Parathyroid adenoma (tissue), 2 donors: ENCODE data around the gene RNF10.
A peak's percentile ranks its signal among the peaks of the same experiment; 100 is the strongest.

ENCODE experiments used
- H2AFZ ChIP-seq: fragments of 300-600 bp; sonication (generic); one replicate; pipeline ENCODE4 v1.7.0; 2017; ENCODE audit warnings: antibody characterized with exemption, mild to moderate bottlenecking
- H3K27ac ChIP-seq: fragments of 300-600 bp; sonication (generic); one replicate; pipeline ENCODE4 v1.7.0; 2017
- H3K27me3 ChIP-seq: fragments of 300-600 bp; sonication (generic); one replicate; pipeline ENCODE4 v1.7.0; 2017; ENCODE audit warnings: low read length; ENCODE audit not compliant: control insufficient read depth, insufficient read depth
- H3K36me3 ChIP-seq: fragments of 300-600 bp; sonication (generic); one replicate; pipeline ENCODE4 v1.7.0; 2017; ENCODE audit warnings: low read length; ENCODE audit not compliant: control insufficient read depth, insufficient read depth
- H3K4me1 ChIP-seq: fragments of 300-600 bp; sonication (generic); one replicate; pipeline ENCODE4 v1.7.0; 2017; ENCODE audit warnings: control low read depth
- H3K4me2 ChIP-seq: fragments of 300-600 bp; sonication (generic); one replicate; pipeline ENCODE4 v1.7.0; 2017; ENCODE audit warnings: low read length
- H3K4me3 ChIP-seq: fragments of 300-600 bp; sonication (generic); one replicate; pipeline ENCODE4 v1.7.0; 2017; ENCODE audit warnings: low read depth, low read length
- H3K79me2 ChIP-seq: fragments of 300-600 bp; sonication (generic); one replicate; pipeline ENCODE4 v1.7.0; 2017; ENCODE audit warnings: control low read depth
- H3K9ac ChIP-seq: fragments of 300-600 bp; sonication (generic); one replicate; pipeline ENCODE4 v1.7.0; 2017; ENCODE audit warnings: mild to moderate bottlenecking
- H3K9me3 ChIP-seq: fragments of 300-600 bp; sonication (generic); one replicate; pipeline ENCODE4 v1.7.0; 2017; ENCODE audit warnings: low read length; ENCODE audit not compliant: control insufficient read depth
- CTCF ChIP-seq: fragments of 300-600 bp; sonication (generic); IDR thresholded peaks from one replicate; pipeline ENCODE4 v1.7.0; 2017; ENCODE audit warnings: antibody characterized with exemption, mild to moderate bottlenecking
- donor health status: primary hyperparathyroidism.

Gene RNF10

GRCh38 chr12:120581998-120582397 is 47.8 kb downstream of the RNF10 start:
- Histone ChIP-seq H3K36me3 (no peaks in the 10 kb centered on the region), H3K27ac (no peak overlapping the region), H3K9ac (no peak overlapping the region), H3K79me2 (no peaks in the 10 kb centered on the region), H3K4me2 (peak overlapping the region; percentile 100), H3K4me1 (no peaks in the 10 kb centered on the region), H3K4me3 (peak overlapping the region; percentile 99), H3K9me3 (no peaks in the 10 kb centered on the region), H3K27me3 (no peaks in the 10 kb centered on the region), H2AFZ (peak overlapping the region; percentile 94)
- no peak for TF ChIP-seq CTCF

GRCh38 chr12:120583478-120584030 is 49.4 kb downstream of the RNF10 start:
- H3K27me3 ChIP-seq, result no peaks in the 10 kb centered on the region
- H3K4me3 ChIP-seq, result no peak overlapping the region
- H3K9ac ChIP-seq, result no peak overlapping the region
- H3K79me2 ChIP-seq, result no peaks in the 10 kb centered on the region
- peak overlapping the region; percentile 21 for H3K4me2 ChIP-seq
- H3K36me3 ChIP-seq, result no peaks in the 10 kb centered on the region
- peak overlapping the region; percentile 61 for H2AFZ ChIP-seq
- H3K27ac ChIP-seq, result no peak overlapping the region
- H3K4me1 ChIP-seq, result no peaks in the 10 kb centered on the region
- H3K9me3 ChIP-seq, result no peaks in the 10 kb centered on the region
- TF ChIP-seq CTCF, result peak; percentile 97

- Histone ChIP-seq H3K9ac (no peak overlapping the region), H3K4me3 (peak overlapping the region; percentile 20), H3K27ac (no peak overlapping the region)
These were observed 50.4 kb downstream of the RNF10 start for GRCh38 chr12:120584343-120585149.

GRCh38 chr12:120586206-120586605 is 52.0 kb downstream of the RNF10 start:
- Histone ChIP-seq H3K9ac (no peak overlapping the region), H3K4me2 (no peak overlapping the region), H3K4me1 (no peaks in the 10 kb centered on the region), H3K4me3 (no peak overlapping the region), H3K36me3 (no peaks in the 10 kb centered on the region), H3K27ac (no peak overlapping the region), H3K27me3 (no peaks in the 10 kb centered on the region), H2AFZ (no peak overlapping the region), H3K9me3 (no peaks in the 10 kb centered on the region), H3K79me2 (no peaks in the 10 kb centered on the region)
- TF ChIP-seq CTCF, result no peak

More at GRCh38 chr12:120584343-120585149, 50.4 kb downstream of the RNF10 start:
- H3K36me3 ChIP-seq, result no peaks in the 10 kb centered on the region
- no peaks in the 10 kb centered on the region for H3K9me3 ChIP-seq
- peak overlapping the region; percentile 88 for H2AFZ ChIP-seq
- TF ChIP-seq CTCF, result peak; percentile 53
- no peaks in the 10 kb centered on the region for H3K4me1 ChIP-seq
- no peaks in the 10 kb centered on the region for H3K27me3 ChIP-seq
- H3K79me2 ChIP-seq, result no peaks in the 10 kb centered on the region
- peak overlapping the region; percentile 78 for H3K4me2 ChIP-seq
